HepG2 (cell line): ENCODE measurements around the gene CASR. TPM values are rescaled to one million over a fixed set of nuclear protein-coding genes. Genes with fewer than 3 reads are reported as not detected.

Experiments
- ATAC-seq: fragments of 200-7000 bp; cut with Tn5 transposase; 3 replicates; pipeline ENCODE4 v1.9.1; 2020; ENCODE audit warnings: mild to moderate bottlenecking, moderate library complexity
- BruUV-seq: library from RNA; stranded (reverse); fragments of 400-500 nt; replicated peaks from 2 replicates; lab custom pipeline; 2021; lab: Mats Ljungman, UMichigan
- CTCF ChIA-PET: fragments of 300-600 bp; formaldehyde crosslinking; extraction: SDS; loops from one replicate; lab custom pipeline; 2021; ENCODE audit warnings: low total read pairs, inconsistent platforms, low intra/inter-chr PET ratio; lab: Yijun Ruan, JAX
- POLR2A ChIA-PET: fragments of 350-600 bp; sonication (Branson Sonifier 250); formaldehyde crosslinking; loops from one replicate; lab custom pipeline; 2020; ENCODE audit warnings: antibody characterized with exemption, inconsistent platforms; lab: Yijun Ruan, JAX
- DNase-seq: peaks from one replicate; pipeline ENCODE4 v3.0.0-alpha.2; 2015; ENCODE audit warnings: low spot score
- FAIRE-seq: peaks from 3 replicates; lab custom pipeline; 2011; peaks lifted over from hg19 to GRCh38; lab: Jason Lieb, UNC
- H2AFZ ChIP-seq: one replicate; pipeline ENCODE4 v1.6.1; 2011; ENCODE audit warnings: low read length, inconsistent platforms
- H3K27ac ChIP-seq: fragments of 300-600 bp; 3 replicates; pipeline ENCODE4 v1.8.0; 2011; ENCODE audit warnings: mixed run types, mild to moderate bottlenecking, mixed read lengths, low read length, inconsistent platforms; ENCODE audit not compliant: insufficient read depth; ENCODE audit errors: extremely low read length
- H3K27me3 ChIP-seq, 2 experiments: fragments of 200-600 bp in 1 of 2; 2 replicates in 1 of 2; 3 replicates in 1 of 2; pipeline versions ENCODE4 v1.6.0 to v1.8.0; 2011; ENCODE audit warnings: low read length in 2 of 2, mild to moderate bottlenecking in 2 of 2, moderate library complexity in 2 of 2, inconsistent platforms in 1 of 2; ENCODE audit not compliant: insufficient read depth in 2 of 2, control insufficient read depth in 1 of 2
- H3K36me3 ChIP-seq, 2 experiments: fragments of 200-600 bp in 1 of 2; replicated peaks in 1 of 2; 2 replicates in 1 of 2; 3 replicates in 1 of 2; pipeline versions ENCODE4 v1.5.1 to v1.8.0; 2011; ENCODE audit warnings: low read length in 2 of 2, inconsistent platforms in 1 of 2; ENCODE audit not compliant: insufficient read depth in 2 of 2, control insufficient read depth in 1 of 2
- H3K4me1 ChIP-seq: 2 replicates; pipeline ENCODE4 v1.5.1; 2012; ENCODE audit warnings: low read length, inconsistent platforms; ENCODE audit not compliant: insufficient read depth
- H3K4me2 ChIP-seq: 2 replicates; pipeline ENCODE4 v1.6.0; 2011; ENCODE audit warnings: low read depth, low read length, inconsistent platforms
- H3K4me3 ChIP-seq, 3 experiments: fragments of 200-600 bp in 1 of 3; sonication (generic), shearing (Covaris generic) in 1 of 3; replicated peaks in 1 of 3; 2 replicates each; pipeline ENCODE4 v1.5.1; 2011 to 2016; ENCODE audit warnings: low read length in 3 of 3, inconsistent platforms in 2 of 3, low read depth in 2 of 3, mild to moderate bottlenecking in 2 of 3, control low read depth in 1 of 3, mixed read lengths in 1 of 3; ENCODE audit not compliant: insufficient read depth in 1 of 3
- H3K79me2 ChIP-seq: one replicate; pipeline ENCODE4 v1.6.1; 2011; ENCODE audit warnings: low read length, inconsistent platforms; ENCODE audit not compliant: insufficient read depth
- H3K9ac ChIP-seq: 2 replicates; pipeline ENCODE4 v1.6.0; 2011; ENCODE audit warnings: mild to moderate bottlenecking, low read depth, low read length, inconsistent platforms; ENCODE audit not compliant: insufficient read depth
- H3K9me3 ChIP-seq: 2 replicates; pipeline ENCODE4 v1.5.1; 2012; ENCODE audit warnings: mild to moderate bottlenecking, low read length
- H4K20me1 ChIP-seq: 2 replicates; pipeline ENCODE4 v1.6.0; 2011; ENCODE audit warnings: inconsistent platforms, mild to moderate bottlenecking, low read length, moderate library complexity; ENCODE audit not compliant: insufficient read depth
- ATF1 ChIP-seq: IDR thresholded peaks from 2 replicates; pipeline ENCODE4 v1.6.1; 2016; ENCODE audit warnings: mild to moderate bottlenecking, control low read depth
- FOXA1 ChIP-seq, 2 experiments: fragments of 450-650 bp in 1 of 2; sonication (generic) in 1 of 2; formaldehyde crosslinking in 1 of 2; IDR thresholded peaks; 2 replicates each; pipeline versions ENCODE4 v1.4.0 to v1.6.1; 2016 to 2020; ENCODE audit warnings: missing genetic modification reagents in 1 of 2
- HDAC1 ChIP-seq: sonication (generic); formaldehyde crosslinking; IDR thresholded peaks from 2 replicates; pipeline ENCODE4 v1.5.1; 2020; ENCODE audit warnings: mild to moderate bottlenecking, missing genetic modification reagents
- HOXA5 ChIP-seq: sonication (generic); formaldehyde crosslinking; IDR thresholded peaks from 2 replicates; pipeline ENCODE4 v1.4.0; 2020; ENCODE audit warnings: missing genetic modification reagents
- MED8 ChIP-seq: sonication (generic); formaldehyde crosslinking; IDR thresholded peaks from 2 replicates; pipeline ENCODE4 v1.8.1; 2023; ENCODE audit warnings: mild to moderate bottlenecking, missing genetic modification reagents; ENCODE audit not compliant: insufficient replicate concordance
- NR2F6 ChIP-seq, 2 experiments: IDR thresholded peaks; 2 replicates each; pipeline ENCODE4 v1.6.1; 2016; ENCODE audit warnings: antibody characterized with exemption in 1 of 2, mild to moderate bottlenecking in 1 of 2
- PAX8 ChIP-seq: sonication (generic); formaldehyde crosslinking; IDR thresholded peaks from 2 replicates; pipeline ENCODE4 v1.8.0; 2022; ENCODE audit warnings: mild to moderate bottlenecking, missing genetic modification reagents, borderline replicate concordance
- ZBTB46 ChIP-seq: sonication (generic); formaldehyde crosslinking; IDR thresholded peaks from 2 replicates; pipeline ENCODE4 v1.4.0; 2020; ENCODE audit warnings: mild to moderate bottlenecking, missing genetic modification reagents, borderline replicate concordance
- ZKSCAN1 ChIP-seq: fragments of 150-350 bp; IDR thresholded peaks from 2 replicates; pipeline ENCODE4 v1.6.1; 2014; ENCODE audit warnings: low read length
- ZNF792 ChIP-seq: IDR thresholded peaks from 2 replicates; pipeline ENCODE4 v1.6.1; 2016
- WGBS: methylation state at CpG from one replicate; pipeline ENCODE4 v1.1.6; 2017; ENCODE audit warnings: low lambda C conversion rate; 5-methylcytosine and 5-hydroxymethylcytosine counted together
- in situ Hi-C: cut with HindIII; loops from 2 replicates; pipeline ENCODE4 v1.10.0; 2017; ENCODE audit warnings: low pct_unique_long_range_greater_than_20kb; ENCODE audit not compliant: extremely low pct_ligation_motif_present
- intact Hi-C: fragments of 100-400 bp; cut with micrococcal nuclease; formaldehyde crosslinking; loops from one replicate; pipeline ENCODE4 v1.10.0; 2022; ENCODE audit not compliant: unreplicated experiment
- polyA plus RNA-seq, 8 experiments: library from polyadenylated mRNA; depleted of rRNA in 3 of 8; stranded (reverse) in 7 of 8; unstranded in 1 of 8; fragments of >200 nt; fragmentation: Illumina TruSeq in 4 of 8; extraction: Trizol in 4 of 8; gene quantifications; 2 replicates each; pipeline versions ENCODE4 v1.2.1 to v1.2.3, GENCODE V29; 2011 to 2016; ENCODE audit warnings: low read depth in 4 of 8, missing spikeins in 1 of 8, mixed read lengths in 1 of 8; ENCODE audit not compliant: insufficient read depth in 1 of 8
- total RNA-seq, 5 experiments: library from RNA; depleted of rRNA; stranded (reverse); fragments of >200 nt; fragmentation: Illumina TruSeq; extraction: Trizol; gene quantifications; 2 replicates each; pipeline ENCODE4 v1.2.3, GENCODE V29; 2016; ENCODE audit warnings: low read depth in 1 of 5

Gene CASR
- total and polyA plus RNA-seq, 2 of the 13 experiments (the other 11 are each of a cell fraction or from before 2014, with no cell fraction given): not detected

GRCh38 chr3:122217901-122218300 lies 34.4 kb downstream of the CASR start:
- H3K4me2 ChIP-seq: no peak overlapping the region
- no peaks in the 10 kb centered on the region for H3K27me3 ChIP-seq
- no peaks in the 10 kb centered on the region for H3K36me3 ChIP-seq
- FAIRE-seq (no peak), DNase-seq (no peak), ATAC-seq (no peak)
- no peak overlapping the region for H3K4me3 ChIP-seq
- in situ Hi-C loops: no loop called here
- POLR2A ChIA-PET: no interaction called here
- no peak overlapping the region for H3K27ac ChIP-seq
- H3K79me2 ChIP-seq: no peaks in the 10 kb centered on the region
- CTCF ChIA-PET: no interaction called here
- no peaks in the 10 kb centered on the region for H3K4me1 ChIP-seq
- 58% methylated on average over 1 of the region's 1 CpG for WGBS
- no peak overlapping the region for H2AFZ ChIP-seq
- H3K9ac ChIP-seq: no peak overlapping the region
- TF ChIP-seq ZKSCAN1: no peak
- TF ChIP-seq PAX8: no peak
- no peak for TF ChIP-seq HDAC1
- no peak for TF ChIP-seq ZNF792 (CRISPR knock-in tag)
- TF ChIP-seq HOXA5 (CRISPR knock-in tag): no peak
- TF ChIP-seq ATF1 (CRISPR knock-in tag): no peak
- no peak for TF ChIP-seq ZBTB46 (CRISPR knock-in tag)
- no peak for TF ChIP-seq FOXA1 (IDR thresholded peaks at IDR 0.05)
- no peak for TF ChIP-seq FOXA1 (CRISPR knock-in tag; IDR thresholded peaks at IDR 0.05)
- no peak for TF ChIP-seq NR2F6 (IDR thresholded peaks at IDR 0.05)
- no peak for TF ChIP-seq NR2F6 (CRISPR knock-in tag; IDR thresholded peaks at IDR 0.05)
- no peak for TF ChIP-seq MED8 (CRISPR knock-in tag)
- no peaks in the 10 kb centered on the region for H4K20me1 ChIP-seq
- no TSS peak for BruUV-seq
- no peaks in the 10 kb centered on the region for H3K9me3 ChIP-seq
- intact Hi-C loops: no loop called here
